Measurements from ENCODE around the gene IRF7.
"Not testable (repeated sequence)": the region's sequence is repeated elsewhere in the genome, so short reads cannot be mapped to it uniquely, and the experiment has no call there.

DNA sequence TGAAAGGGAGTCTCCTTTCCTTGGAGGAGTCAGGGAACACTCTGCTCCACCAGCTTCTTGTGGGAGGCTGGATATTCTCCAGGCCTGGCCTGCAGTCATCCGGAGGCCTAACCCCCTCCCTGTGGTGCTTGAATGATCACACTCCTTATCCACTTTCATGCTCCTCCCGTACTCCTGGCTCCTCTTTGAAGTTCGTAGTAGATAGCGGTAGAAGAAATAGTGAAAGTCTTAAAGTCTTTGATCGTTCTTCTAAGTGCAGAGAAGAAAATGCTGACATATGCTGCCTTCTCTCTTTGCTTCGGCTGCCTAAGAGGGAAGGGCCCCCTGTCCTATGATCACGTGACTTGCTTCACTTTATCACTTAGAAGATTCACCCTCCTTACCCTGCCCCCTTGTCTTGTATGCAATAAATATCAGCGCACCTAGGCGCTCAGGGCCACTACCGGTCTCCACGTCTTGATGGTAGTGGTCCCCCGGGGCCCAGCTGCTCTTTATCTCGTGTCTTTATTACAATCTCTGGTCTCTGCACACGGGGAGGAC lies 41.6 kb downstream of the IRF7 start:
- TF ChIP-seq, protein P1, sequence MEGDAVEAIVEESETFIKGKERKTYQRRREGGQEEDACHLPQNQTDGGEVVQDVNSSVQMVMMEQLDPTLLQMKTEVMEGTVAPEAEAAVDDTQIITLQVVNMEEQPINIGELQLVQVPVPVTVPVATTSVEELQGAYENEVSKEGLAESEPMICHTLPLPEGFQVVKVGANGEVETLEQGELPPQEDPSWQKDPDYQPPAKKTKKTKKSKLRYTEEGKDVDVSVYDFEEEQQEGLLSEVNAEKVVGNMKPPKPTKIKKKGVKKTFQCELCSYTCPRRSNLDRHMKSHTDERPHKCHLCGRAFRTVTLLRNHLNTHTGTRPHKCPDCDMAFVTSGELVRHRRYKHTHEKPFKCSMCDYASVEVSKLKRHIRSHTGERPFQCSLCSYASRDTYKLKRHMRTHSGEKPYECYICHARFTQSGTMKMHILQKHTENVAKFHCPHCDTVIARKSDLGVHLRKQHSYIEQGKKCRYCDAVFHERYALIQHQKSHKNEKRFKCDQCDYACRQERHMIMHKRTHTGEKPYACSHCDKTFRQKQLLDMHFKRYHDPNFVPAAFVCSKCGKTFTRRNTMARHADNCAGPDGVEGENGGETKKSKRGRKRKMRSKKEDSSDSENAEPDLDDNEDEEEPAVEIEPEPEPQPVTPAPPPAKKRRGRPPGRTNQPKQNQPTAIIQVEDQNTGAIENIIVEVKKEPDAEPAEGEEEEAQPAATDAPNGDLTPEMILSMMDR (IDR thresholded peaks at IDR 0.05): not testable (repeated sequence)
- not testable (repeated sequence) for TF ChIP-seq POLR2A (IDR thresholded peaks at IDR 0.05)

Measured in lower leg skin (tissue), 3 donors.